Stimulated activated CD8-positive, alpha-beta memory T cell treated with anti-CD3 and anti-CD28 coated beads, Interleukin-4, amount 100 ng/mL, for 24 hours (primary cell): Measurements from ENCODE around the gene MAGEB6.
"Not testable (repeated sequence)": the region's sequence is repeated elsewhere in the genome, so short reads cannot be mapped to it uniquely, and the experiment has no call there.

ENCODE experiments used
- DNase-seq: peaks from one replicate; pipeline ENCODE4 v3.0.0-alpha.2; 2020; ENCODE audit warnings: low read depth

The MAGEB6 gene, protein sequence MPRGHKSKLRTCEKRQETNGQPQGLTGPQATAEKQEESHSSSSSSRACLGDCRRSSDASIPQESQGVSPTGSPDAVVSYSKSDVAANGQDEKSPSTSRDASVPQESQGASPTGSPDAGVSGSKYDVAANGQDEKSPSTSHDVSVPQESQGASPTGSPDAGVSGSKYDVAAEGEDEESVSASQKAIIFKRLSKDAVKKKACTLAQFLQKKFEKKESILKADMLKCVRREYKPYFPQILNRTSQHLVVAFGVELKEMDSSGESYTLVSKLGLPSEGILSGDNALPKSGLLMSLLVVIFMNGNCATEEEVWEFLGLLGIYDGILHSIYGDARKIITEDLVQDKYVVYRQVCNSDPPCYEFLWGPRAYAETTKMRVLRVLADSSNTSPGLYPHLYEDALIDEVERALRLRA

GRCh38 chrX:26192204-26192603, at the start of gene MAGEB6:
TSS of gene MAGEB6 (plus strand) at chrX:26192440. CDS start at chrX:26193847, 1,407 bp downstream.
- no peak for DNase-seq

- no peak for DNase-seq
Measured at GRCh38 chrX:26146024-26146423, 46.2 kb upstream of the MAGEB6 start.

DNA sequence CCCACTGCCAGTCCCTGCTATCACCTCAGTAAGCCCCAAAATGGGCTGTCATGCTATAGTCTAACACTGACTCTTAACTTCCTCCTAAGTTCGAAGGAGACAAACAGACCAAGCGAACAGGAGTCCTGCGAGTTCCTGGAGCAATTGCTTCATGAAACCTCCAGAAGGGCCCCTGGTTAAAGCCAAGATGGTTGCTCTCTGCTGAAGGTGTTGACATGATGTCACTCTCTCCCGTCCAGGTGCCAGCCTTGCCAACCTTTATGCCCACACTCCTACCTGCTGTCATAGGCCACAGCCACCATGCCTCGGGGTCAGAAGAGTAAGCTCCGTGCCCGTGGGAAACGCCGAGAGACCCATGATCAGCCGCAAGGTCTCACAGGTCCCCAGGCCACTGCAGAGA, 31.9 kb upstream of the MAGEB6 start, which contains the start of gene MAGEB6B:
MAGEB6B (plus strand) TSS at position 301 of the 400 bp plus-strand sequence; CDS start at position 301, 0 bp downstream.
- no peak for DNase-seq

DNA sequence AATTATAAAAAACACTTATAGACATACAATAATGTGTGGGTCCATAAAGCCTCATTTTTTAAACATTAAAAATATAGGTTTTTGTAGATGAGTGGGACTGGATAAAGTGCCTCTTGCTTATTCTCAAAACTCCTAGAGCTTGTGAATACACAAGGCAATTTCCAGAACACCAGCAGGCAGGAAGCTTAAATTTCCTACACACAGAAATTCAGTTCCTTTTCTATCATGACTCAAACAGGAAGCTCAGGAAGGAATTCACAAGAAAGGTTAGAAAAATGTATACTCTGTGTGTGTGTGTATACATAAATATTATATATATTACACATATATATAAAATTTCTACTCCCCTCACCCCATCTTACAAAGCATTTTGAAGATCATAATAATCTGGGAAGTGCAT, 11.3 kb downstream of the MAGEB6 start:
- no peak for DNase-seq

GRCh38 chrX:26204717-26205116, 12.5 kb downstream of the MAGEB6 start:
- DNase-seq = not testable (repeated sequence)

DNA sequence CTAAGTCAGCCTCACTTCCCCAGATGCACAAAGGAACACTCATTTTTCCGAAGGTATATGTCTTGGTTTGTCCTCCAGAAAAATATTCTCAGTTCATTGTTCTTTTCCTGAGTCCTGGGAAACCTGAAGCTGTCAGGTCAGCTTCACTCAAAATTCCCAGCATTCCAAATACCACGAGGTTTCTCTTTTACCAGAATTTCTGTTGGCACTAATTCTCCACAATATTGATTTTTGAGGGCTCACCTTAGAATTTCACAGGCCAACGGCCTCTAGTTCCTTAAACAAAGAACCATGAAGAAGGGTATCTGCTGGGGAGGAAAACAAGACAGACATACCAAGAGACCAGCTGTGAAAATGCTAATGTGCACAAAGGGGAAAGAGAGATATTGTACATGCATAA, 15.8 kb downstream of the MAGEB6 start:
- no peak for DNase-seq

- DNase-seq = no peak
Measured at GRCh38 chrX:26215869-26216268, 23.6 kb downstream of the MAGEB6 start, which contains the start of gene MAGEB5. TSS of gene MAGEB5 (plus strand) at chrX:26216169. CDS start at chrX:26217302, 1,133 bp downstream.

DNA sequence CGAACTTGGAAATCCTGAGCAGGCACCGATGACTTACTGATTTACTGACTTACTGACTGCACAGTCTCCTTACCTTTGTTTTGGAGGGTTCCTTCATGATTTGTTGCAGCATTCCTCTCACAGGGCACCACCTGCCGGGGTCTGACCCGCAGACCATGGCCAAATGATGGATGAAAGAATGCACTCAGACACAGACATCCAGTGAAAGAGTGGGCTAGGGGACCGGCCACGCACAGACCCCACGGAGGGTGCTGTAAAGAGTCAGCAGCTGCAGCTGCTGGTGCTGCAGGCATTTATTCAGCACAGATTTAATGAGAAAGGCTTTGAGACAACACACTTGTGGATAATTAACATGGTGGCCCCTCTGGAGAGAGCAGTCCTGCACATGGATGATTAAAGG, 27.1 kb downstream of the MAGEB6 start:
- DNase-seq = no peak

DNA sequence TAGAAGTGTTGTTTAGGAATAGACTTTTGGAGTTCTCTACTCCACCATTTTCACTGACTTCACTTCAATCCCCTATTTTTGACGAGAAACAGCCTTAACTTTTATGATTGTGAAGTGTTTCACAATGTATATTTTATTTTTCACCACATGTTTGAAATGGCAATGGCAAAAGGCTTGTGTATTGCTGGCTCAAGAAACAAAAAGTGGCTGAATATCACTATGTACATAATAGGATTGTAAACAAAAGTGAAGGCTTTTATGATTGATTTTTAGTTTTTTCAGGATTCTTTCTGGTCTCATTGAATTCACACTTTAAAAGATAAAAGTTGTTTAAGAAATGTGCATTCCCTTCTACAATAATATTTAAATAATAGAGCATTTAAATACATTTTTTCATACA, 41.9 kb downstream of the MAGEB6 start:
- no peak for DNase-seq
